Right lobe of liver (tissue), 6 donors: ENCODE data around the gene LSM10. TPM values are rescaled to one million over a fixed set of nuclear protein-coding genes. Genes with fewer than 3 reads are reported as not detected.
A peak's percentile ranks its signal among the peaks of the same experiment; 100 is the strongest.

ENCODE experiments used
- ATAC-seq, 4 donors: fragments of 200-7000 bp; cut with Tn5 transposase; one replicate each; pipeline ENCODE4 v1.9.1; 2020; ENCODE audit warnings: mild to moderate bottlenecking in 4 of 4, moderate library complexity in 4 of 4
- DNase-seq, 3 donors: peaks; one replicate each; pipeline ENCODE4 v3.0.0-alpha.2; 2020
- H3K27ac ChIP-seq, 3 donors: fragments of 200-600 bp; one replicate each; pipeline ENCODE4 v1.8.0; 2022
- H3K27me3 ChIP-seq, 2 donors: fragments of 200-600 bp; one replicate each; pipeline ENCODE4 v1.8.0; 2022
- H3K36me3 ChIP-seq, 4 donors: fragments of 200-600 bp; sonication (generic) in 1 of 4; one replicate each; pipeline versions ENCODE4 v1.5.1 to v1.8.0; 2017 to 2022; ENCODE audit warnings: control low read depth in 1 of 4
- H3K4me1 ChIP-seq, 4 donors: fragments of 200-600 bp; sonication (generic) in 1 of 4; one replicate each; pipeline versions ENCODE4 v1.5.1 to v1.8.0; 2017 to 2022; ENCODE audit warnings: control low read depth in 1 of 4
- H3K4me3 ChIP-seq, 3 donors: fragments of 200-600 bp; one replicate each; pipeline ENCODE4 v1.8.0; 2022
- H3K9me3 ChIP-seq, 4 donors: fragments of 200-600 bp; sonication (generic) in 1 of 4; one replicate each; pipeline versions ENCODE4 v1.5.1 to v1.8.0; 2017 to 2022; ENCODE audit warnings: control low read depth in 1 of 4
- POLR2A ChIP-seq: fragments of 450-650 bp; IDR thresholded peaks from one replicate; pipeline ENCODE4 v1.6.1; 2017; ENCODE audit warnings: antibody characterized with exemption, mild to moderate bottlenecking
- WGBS: methylation state at CpG from one replicate; pipeline ENCODE4 v1.1.6; 2018; ENCODE audit warnings: low coverage, low lambda C conversion rate; ENCODE audit not compliant: insufficient coverage; ENCODE audit errors: missing lambda C conversion rate; 5-methylcytosine and 5-hydroxymethylcytosine counted together
- intact Hi-C, 2 donors: fragments of 100-400 bp; cut with DNase I; formaldehyde crosslinking; loops; one replicate each; pipeline versions ENCODE4 v1.11.2 to v1.14.1; 2022
- total RNA-seq, 6 experiments: library from RNA; depleted of rRNA in 2 of 6; stranded (reverse); fragments of >200 nt in 2 of 6; fragmentation: NEBNext Ultra II Directional in 3 of 6; extraction: Animal tissue kit (Norgen Biotek cat#: 25700) in 3 of 6; gene quantifications; one replicate each; pipeline versions ENCODE4 v1.1.0 to v1.2.4, GENCODE V29; 2016 to 2023
- TF ChIP-seq, protein P1 (sequence below), 4 donors: fragments of 200-600 bp in 3 of 4; fragments of 450-650 bp in 1 of 4; IDR thresholded peaks; one replicate each; pipeline versions ENCODE4 v1.5.1 to v1.8.0; 2016 to 2022; ENCODE audit warnings: antibody characterized with exemption in 4 of 4, mild to moderate bottlenecking in 2 of 4
- donor health status: DM: no; HTN: yes; CAD: no.
- donor health status: DM: no; HTN: no; CAD: no.
- donor health status: DM: no; HTN: no; CAD: no.
- donor health status: DM: no; HTN: yes; CAD: no.
- donor health status: DM: no; HTN: yes; CAD: no.

Gene LSM10
- total RNA-seq, 6 experiments from 2014 or later = 15.2 to 42.0 (median 22.3) TPM

DNA sequence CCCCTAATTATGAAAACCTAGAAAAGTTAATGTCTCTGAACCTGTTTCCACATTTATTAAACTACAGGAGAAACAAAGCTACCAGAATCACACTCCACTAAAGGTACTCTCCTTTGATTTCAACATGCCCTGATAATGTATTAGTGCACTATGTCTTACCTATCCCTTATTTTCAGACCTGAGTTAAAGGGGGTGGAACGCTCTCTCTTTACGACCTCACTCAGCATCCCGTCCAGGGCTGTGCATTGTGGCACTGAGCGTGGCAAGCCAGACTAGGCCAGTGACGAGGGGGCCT, 678 bp downstream of the LSM10 start:
- no peaks in the 10 kb centered on the region for H3K27me3 ChIP-seq
- peak overlapping the region; percentile 84 to 93 (median 89) for H3K4me3 ChIP-seq
- H3K9me3 ChIP-seq = no peaks in the 10 kb centered on the region
- DNase-seq (no peak), ATAC-seq (peak in 1 of 4 donors; percentile 49)
- intact Hi-C loops = no loop called here
- H3K27ac ChIP-seq = peak overlapping the region; percentile 74 to 92 (median 90)
- peaks cover 0 to 11% (median 0%) of the 10 kb centered on the region in 4 donors for H3K4me1 ChIP-seq
- 0% methylated on average over 3 of the region's 5 CpGs for WGBS
- peaks cover 0 to 20% (median 3%) of the 10 kb centered on the region in 4 donors for H3K36me3 ChIP-seq
- TF ChIP-seq, protein P1, sequence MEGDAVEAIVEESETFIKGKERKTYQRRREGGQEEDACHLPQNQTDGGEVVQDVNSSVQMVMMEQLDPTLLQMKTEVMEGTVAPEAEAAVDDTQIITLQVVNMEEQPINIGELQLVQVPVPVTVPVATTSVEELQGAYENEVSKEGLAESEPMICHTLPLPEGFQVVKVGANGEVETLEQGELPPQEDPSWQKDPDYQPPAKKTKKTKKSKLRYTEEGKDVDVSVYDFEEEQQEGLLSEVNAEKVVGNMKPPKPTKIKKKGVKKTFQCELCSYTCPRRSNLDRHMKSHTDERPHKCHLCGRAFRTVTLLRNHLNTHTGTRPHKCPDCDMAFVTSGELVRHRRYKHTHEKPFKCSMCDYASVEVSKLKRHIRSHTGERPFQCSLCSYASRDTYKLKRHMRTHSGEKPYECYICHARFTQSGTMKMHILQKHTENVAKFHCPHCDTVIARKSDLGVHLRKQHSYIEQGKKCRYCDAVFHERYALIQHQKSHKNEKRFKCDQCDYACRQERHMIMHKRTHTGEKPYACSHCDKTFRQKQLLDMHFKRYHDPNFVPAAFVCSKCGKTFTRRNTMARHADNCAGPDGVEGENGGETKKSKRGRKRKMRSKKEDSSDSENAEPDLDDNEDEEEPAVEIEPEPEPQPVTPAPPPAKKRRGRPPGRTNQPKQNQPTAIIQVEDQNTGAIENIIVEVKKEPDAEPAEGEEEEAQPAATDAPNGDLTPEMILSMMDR (IDR thresholded peaks at IDR 0.05) = no peak
- TF ChIP-seq POLR2A = no peak

DNA sequence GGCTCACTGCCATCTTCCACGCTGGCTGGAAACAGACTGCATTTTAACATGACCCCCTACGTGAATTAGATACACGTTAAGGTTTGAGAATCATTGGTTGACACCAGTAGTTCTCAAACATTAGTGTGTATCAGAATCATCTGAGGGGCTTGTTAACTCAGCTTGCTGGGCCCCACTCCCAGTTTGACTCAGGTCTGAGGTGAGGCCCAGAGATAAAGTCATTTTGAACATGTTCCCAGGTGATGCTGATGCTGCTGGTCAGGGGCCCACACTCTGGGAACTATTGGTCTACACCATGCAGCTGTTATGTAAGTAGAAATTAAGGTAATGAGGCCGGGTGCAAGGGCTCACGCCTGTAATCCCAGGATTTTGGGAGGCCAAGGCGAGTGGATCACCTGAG, 1.3 kb downstream of the LSM10 start:
- 86% methylated on average over 4 of the region's 6 CpGs for WGBS
- Histone ChIP-seq H3K4me3 (no peak overlapping the region), H3K4me1 (peaks cover 0 to 11% (median 0%) of the 10 kb centered on the region in 4 donors), H3K27me3 (no peaks in the 10 kb centered on the region), H3K27ac (no peak overlapping the region), H3K9me3 (no peaks in the 10 kb centered on the region), H3K36me3 (peaks cover 0 to 24% (median 3%) of the 10 kb centered on the region in 4 donors)
- DNase-seq (no peak), ATAC-seq (no peak)
- intact Hi-C loops = no loop called here
- TF ChIP-seq, protein P1 (IDR thresholded peaks at IDR 0.05) = no peak
- TF ChIP-seq POLR2A = no peak

DNA sequence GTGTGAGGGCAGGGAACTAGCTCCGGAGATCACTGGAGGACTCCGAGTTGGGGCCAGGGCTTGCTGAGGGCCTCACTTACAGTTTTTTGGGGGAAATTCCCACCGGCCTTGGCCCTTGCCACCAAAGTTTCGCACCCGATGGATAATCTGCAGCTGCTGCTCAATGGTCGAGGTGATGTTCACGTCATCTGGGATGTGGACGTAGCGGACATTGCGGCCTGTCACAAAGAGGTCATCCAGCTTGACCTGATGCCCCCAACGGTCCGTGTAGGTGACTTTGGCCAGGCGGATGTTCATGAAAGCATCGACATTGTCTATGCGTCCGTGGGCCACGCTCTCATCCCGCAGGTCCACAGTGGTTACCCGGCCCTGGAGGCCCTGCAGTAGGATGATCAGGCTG, 4.0 kb downstream of the LSM10 start:
- ATAC-seq = no peak
- H3K27ac ChIP-seq = no peak overlapping the region
- DNase-seq = no peak
- H3K4me3 ChIP-seq = no peak overlapping the region
- peaks cover 0 to 11% (median 0%) of the 10 kb centered on the region in 4 donors for H3K4me1 ChIP-seq
- no peak for TF ChIP-seq POLR2A
- TF ChIP-seq, protein P1 (IDR thresholded peaks at IDR 0.05) = no peak
- WGBS = 90% methylated on average over 4 of the region's 19 CpGs
- peaks cover 0 to 31% (median 5%) of the 10 kb centered on the region in 4 donors for H3K36me3 ChIP-seq
- H3K27me3 ChIP-seq = no peaks in the 10 kb centered on the region
- H3K9me3 ChIP-seq = no peaks in the 10 kb centered on the region
- intact Hi-C loops = no loop called here

DNA sequence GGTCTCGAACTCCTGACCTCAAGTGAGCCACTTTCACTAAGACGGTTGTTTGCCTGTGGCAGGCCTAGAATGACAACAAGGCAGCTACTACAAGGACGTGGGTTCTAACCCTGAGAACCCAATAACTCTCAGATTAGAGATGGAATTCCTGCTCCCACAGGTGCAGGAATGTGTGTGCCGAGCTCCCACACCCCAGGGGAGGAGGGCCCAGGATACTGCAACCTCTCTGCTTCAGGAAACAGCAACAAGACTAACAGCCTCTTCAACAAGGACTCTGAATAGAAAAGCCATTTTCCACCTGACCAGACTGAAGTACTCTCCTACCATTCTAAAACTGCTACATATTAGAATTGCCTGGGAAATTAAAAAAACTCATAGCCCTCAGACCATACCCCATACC, 4.9 kb downstream of the LSM10 start:
- no peaks in the 10 kb centered on the region for H3K27me3 ChIP-seq
- intact Hi-C loops = no loop called here
- peaks cover 0 to 15% (median under 1%) of the 10 kb centered on the region in 4 donors for H3K4me1 ChIP-seq
- ATAC-seq = no peak
- H3K9me3 ChIP-seq = no peaks in the 10 kb centered on the region
- no peak for TF ChIP-seq POLR2A
- TF ChIP-seq, protein P1 (IDR thresholded peaks at IDR 0.05) = no peak
- H3K27ac ChIP-seq = no peak overlapping the region
- no peak for DNase-seq
- 96% methylated on average over 3 of the region's 4 CpGs for WGBS
- H3K4me3 ChIP-seq = no peak overlapping the region
- peaks cover 0 to 31% (median 5%) of the 10 kb centered on the region in 4 donors for H3K36me3 ChIP-seq

DNA sequence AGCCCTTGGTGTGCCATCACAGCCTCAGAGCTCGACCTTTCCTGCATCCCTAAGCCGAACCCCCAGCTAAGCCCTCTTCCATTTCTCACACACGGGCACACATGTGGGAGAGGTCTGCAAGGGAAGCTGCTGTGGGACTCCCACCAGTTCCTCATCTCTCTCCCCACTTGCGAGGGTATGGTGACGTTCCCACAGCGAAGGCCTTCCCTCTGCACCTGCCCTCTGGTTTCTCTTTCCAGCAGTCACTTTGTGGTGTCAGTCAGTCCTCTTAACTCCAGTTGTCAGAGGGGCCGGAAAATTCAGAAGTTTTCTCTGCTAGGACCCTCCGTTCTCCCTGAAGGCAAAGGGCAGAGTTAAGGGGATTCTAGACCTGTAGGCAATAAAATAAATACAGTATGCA, 6.4 kb downstream of the LSM10 start:
- Histone ChIP-seq H3K27ac (no peak overlapping the region), H3K4me1 (peaks cover 0 to 21% (median 7%) of the 10 kb centered on the region in 4 donors), H3K4me3 (no peak overlapping the region), H3K36me3 (peaks cover 0 to 31% (median 5%) of the 10 kb centered on the region in 4 donors), H3K9me3 (no peaks in the 10 kb centered on the region), H3K27me3 (no peaks in the 10 kb centered on the region)
- TF ChIP-seq, protein P1 (IDR thresholded peaks at IDR 0.05) = no peak
- TF ChIP-seq POLR2A = no peak
- ATAC-seq = no peak
- WGBS = 72% methylated on average over 5 of the region's 8 CpGs
- intact Hi-C loops = no loop called here
- no peak for DNase-seq
